ENCODE results near the gene DNMBP. TPM values are rescaled to one million over a fixed set of nuclear protein-coding genes. Genes with fewer than 3 reads are reported as not detected.
"Not testable (repeated sequence)": the region's sequence is repeated elsewhere in the genome, so short reads cannot be mapped to it uniquely, and the experiment has no call there.

DNMBP gene
- total RNA-seq, 1 experiment from 2014 or later: 60.3 TPM

DNA sequence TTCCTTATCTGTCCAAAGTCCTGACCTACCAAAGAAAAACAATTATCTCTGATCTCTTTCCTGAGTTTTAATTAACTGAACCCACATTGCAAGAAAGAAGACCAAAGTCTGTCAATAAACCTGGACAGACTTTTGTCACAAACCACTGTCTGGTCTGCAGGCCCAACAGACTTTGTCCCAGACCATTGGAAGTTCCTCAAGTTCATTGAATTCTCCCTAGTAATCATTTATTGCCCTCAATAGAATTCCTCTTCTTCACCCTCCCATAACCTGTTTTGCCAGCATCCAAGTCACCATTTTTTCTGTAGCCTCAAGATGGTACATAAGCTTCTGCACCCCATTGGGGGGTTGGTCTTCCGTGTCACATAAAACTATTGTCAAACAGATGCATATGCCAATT, 3.9 kb upstream of the DNMBP start:
- H3K4me2 ChIP-seq (ENCODE audit: low read length): no peak overlapping the region
- RAD21 ChIA-PET (ENCODE audit: low non-redundant PET in 1 of 2, low total read pairs in 2 of 2, uncharacterized antibody in 2 of 2, unreplicated experiment in 2 of 2): no interaction called here
- POLR2A ChIA-PET: no interaction called here

DNA sequence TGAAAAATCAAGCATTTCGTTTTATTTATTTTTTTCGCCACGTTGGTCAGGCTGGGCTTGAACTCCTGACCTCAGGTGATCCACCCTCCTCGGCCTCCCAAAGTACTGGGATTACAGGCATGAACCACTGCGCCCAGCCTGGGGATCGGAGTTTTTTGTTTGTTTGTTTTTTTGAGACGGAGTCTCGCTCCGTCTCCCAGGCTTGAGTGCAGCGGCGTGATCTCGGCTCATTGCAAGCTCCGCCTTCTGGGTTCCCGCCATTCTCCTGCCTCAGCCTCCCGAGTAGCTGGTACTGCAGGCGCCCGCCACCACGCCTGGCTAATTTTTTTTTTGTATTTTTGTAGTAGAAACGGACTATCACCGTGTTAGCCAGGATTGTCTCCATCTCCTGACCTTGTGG, 2.2 kb upstream of the DNMBP start:
- H3K9me3 ChIP-seq (ENCODE audit: control insufficient read depth in 1 of 2, insufficient read depth in 1 of 2, low read depth in 1 of 2, low read length in 2 of 2); H4K20me1 ChIP-seq (ENCODE audit: insufficient read depth); intact Hi-C loops (cut with micrococcal nuclease); ATAC-seq; BruUV-seq (replicated peaks); H3K36me3 ChIP-seq (ENCODE audit: control insufficient read depth in 1 of 2, insufficient read depth in 2 of 2, low read length in 2 of 2); H3K27ac ChIP-seq (ENCODE audit: low read depth, low read length); H3K4me3 ChIP-seq (replicated peaks in 1 of 2; ENCODE audit: low read depth in 1 of 2, low read length in 2 of 2); H2AFZ ChIP-seq (ENCODE audit: low read depth, low read length, poor library complexity, severe bottlenecking); POLR2A ChIA-PET; H3K9ac ChIP-seq (ENCODE audit: low read length); H3K4me2 ChIP-seq (ENCODE audit: low read length); RAD21 ChIA-PET (ENCODE audit: low non-redundant PET in 1 of 2, low total read pairs in 2 of 2, uncharacterized antibody in 2 of 2, unreplicated experiment in 2 of 2); H3K9me2 ChIP-seq (ENCODE audit: insufficient read depth); DNase-seq (ENCODE audit: low read depth, low spot score); H3K27me3 ChIP-seq (ENCODE audit: insufficient read depth, low read length): not testable (repeated sequence)
- CTCF ChIA-PET: interaction anchor here (1.8 kb wide), 1 partner anchor 34 kb away, joined by 5 read pairs; no protein-coding TSS in a partner anchor
- Histone ChIP-seq H3K4me1 (ENCODE audit: control insufficient read depth in 1 of 2, insufficient read depth in 2 of 2, low read length in 2 of 2) (peaks cover 13 to 28% of the 10 kb centered on the region in 2 experiments), H3K79me2 (ENCODE audit: insufficient read depth, low read length) (peaks cover 26% of the 10 kb centered on the region)

More for the DNA sequence above, 3.9 kb upstream of the DNMBP start:
- Histone ChIP-seq H3K27me3 (ENCODE audit: insufficient read depth, low read length) (no peaks in the 10 kb centered on the region), H3K79me2 (ENCODE audit: insufficient read depth, low read length) (peaks cover 9% of the 10 kb centered on the region), H3K27ac (ENCODE audit: low read depth, low read length) (no peak overlapping the region), H3K9me2 (ENCODE audit: insufficient read depth) (no peaks in the 10 kb centered on the region), H3K4me3 (replicated peaks in 1 of 2; ENCODE audit: low read depth in 1 of 2, low read length in 2 of 2) (no peak overlapping the region), H2AFZ (ENCODE audit: low read depth, low read length, poor library complexity, severe bottlenecking) (no peak overlapping the region), H3K36me3 (ENCODE audit: control insufficient read depth in 1 of 2, insufficient read depth in 2 of 2, low read length in 2 of 2) (no peaks in the 10 kb centered on the region), H3K4me1 (ENCODE audit: control insufficient read depth in 1 of 2, insufficient read depth in 2 of 2, low read length in 2 of 2) (peaks cover 0 to 10% of the 10 kb centered on the region in 2 experiments; a peak in 3 of 4 replicates), H3K9ac (ENCODE audit: low read length) (no peak overlapping the region), H4K20me1 (ENCODE audit: insufficient read depth) (no peaks in the 10 kb centered on the region), H3K9me3 (ENCODE audit: control insufficient read depth in 1 of 2, insufficient read depth in 1 of 2, low read depth in 1 of 2, low read length in 2 of 2) (no peaks in the 10 kb centered on the region)
- TF ChIP-seq, protein P1, sequence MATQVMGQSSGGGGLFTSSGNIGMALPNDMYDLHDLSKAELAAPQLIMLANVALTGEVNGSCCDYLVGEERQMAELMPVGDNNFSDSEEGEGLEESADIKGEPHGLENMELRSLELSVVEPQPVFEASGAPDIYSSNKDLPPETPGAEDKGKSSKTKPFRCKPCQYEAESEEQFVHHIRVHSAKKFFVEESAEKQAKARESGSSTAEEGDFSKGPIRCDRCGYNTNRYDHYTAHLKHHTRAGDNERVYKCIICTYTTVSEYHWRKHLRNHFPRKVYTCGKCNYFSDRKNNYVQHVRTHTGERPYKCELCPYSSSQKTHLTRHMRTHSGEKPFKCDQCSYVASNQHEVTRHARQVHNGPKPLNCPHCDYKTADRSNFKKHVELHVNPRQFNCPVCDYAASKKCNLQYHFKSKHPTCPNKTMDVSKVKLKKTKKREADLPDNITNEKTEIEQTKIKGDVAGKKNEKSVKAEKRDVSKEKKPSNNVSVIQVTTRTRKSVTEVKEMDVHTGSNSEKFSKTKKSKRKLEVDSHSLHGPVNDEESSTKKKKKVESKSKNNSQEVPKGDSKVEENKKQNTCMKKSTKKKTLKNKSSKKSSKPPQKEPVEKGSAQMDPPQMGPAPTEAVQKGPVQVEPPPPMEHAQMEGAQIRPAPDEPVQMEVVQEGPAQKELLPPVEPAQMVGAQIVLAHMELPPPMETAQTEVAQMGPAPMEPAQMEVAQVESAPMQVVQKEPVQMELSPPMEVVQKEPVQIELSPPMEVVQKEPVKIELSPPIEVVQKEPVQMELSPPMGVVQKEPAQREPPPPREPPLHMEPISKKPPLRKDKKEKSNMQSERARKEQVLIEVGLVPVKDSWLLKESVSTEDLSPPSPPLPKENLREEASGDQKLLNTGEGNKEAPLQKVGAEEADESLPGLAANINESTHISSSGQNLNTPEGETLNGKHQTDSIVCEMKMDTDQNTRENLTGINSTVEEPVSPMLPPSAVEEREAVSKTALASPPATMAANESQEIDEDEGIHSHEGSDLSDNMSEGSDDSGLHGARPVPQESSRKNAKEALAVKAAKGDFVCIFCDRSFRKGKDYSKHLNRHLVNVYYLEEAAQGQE (IDR thresholded peaks at IDR 0.05; ENCODE audit: low read depth): no peak
- TF ChIP-seq YY1 (IDR thresholded peaks at IDR 0.05; ENCODE audit: extremely low read depth, insufficient replicate concordance, low read depth, low read length) (no peak), ZNF274 (IDR thresholded peaks at IDR 0.05; ENCODE audit: low read depth, low read length) (no peak), SP1 (IDR thresholded peaks at IDR 0.05; ENCODE audit: low read depth) (no peak), FOSL1 (IDR thresholded peaks at IDR 0.05; ENCODE audit: low read depth) (no peak)
- TF ChIP-seq, protein P2, sequence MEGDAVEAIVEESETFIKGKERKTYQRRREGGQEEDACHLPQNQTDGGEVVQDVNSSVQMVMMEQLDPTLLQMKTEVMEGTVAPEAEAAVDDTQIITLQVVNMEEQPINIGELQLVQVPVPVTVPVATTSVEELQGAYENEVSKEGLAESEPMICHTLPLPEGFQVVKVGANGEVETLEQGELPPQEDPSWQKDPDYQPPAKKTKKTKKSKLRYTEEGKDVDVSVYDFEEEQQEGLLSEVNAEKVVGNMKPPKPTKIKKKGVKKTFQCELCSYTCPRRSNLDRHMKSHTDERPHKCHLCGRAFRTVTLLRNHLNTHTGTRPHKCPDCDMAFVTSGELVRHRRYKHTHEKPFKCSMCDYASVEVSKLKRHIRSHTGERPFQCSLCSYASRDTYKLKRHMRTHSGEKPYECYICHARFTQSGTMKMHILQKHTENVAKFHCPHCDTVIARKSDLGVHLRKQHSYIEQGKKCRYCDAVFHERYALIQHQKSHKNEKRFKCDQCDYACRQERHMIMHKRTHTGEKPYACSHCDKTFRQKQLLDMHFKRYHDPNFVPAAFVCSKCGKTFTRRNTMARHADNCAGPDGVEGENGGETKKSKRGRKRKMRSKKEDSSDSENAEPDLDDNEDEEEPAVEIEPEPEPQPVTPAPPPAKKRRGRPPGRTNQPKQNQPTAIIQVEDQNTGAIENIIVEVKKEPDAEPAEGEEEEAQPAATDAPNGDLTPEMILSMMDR (IDR thresholded peaks at IDR 0.05 in 2 of 3, conservative IDR thresholded peaks at IDR 0.05 in 1 of 3; ENCODE audit: borderline replicate concordance in 1 of 3, insufficient read depth in 1 of 3, low read depth in 2 of 3, low read length in 2 of 3): no peak
- BruUV-seq (replicated peaks): no TSS peak
- CTCF ChIA-PET: interaction anchor here (1.8 kb wide), 1 partner anchor 32 kb away, joined by 5 read pairs; no protein-coding TSS in a partner anchor
- intact Hi-C loops (cut with micrococcal nuclease): no loop called here
- ATAC-seq: no peak
- no peak for DNase-seq (ENCODE audit: low read depth, low spot score)
